ENCODE measurements around the gene PLA2G4A.
A peak's percentile ranks its signal among the peaks of the same experiment; 100 is the strongest.

Gene PLA2G4A

DNA sequence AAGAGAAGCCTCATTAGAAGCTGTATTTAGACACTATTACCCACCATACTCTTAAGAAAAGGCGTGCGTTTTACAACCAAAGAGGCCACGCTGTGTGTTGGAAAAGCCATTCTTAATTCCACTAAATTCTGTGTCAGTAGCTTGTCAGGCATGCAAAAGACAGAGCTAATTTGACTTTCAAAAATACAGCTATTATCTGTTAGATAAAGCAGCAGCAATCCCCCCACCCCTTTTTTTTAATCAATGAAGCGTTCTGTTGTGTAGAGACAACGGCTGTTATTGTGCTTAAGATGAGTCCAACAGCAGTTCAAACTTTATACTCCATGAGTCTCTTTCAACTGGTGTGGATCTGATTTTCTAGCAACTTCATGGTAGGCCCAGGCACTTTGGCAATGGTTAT is 43.5 kb downstream of the PLA2G4A start:
- TF ChIP-seq POLR2A (IDR thresholded peaks at IDR 0.05; ENCODE audit: low read depth, low read length), result no peak
- no peak for DNase-seq (ENCODE audit: insufficient read length, low spot score)
- no peak for FAIRE-seq

GRCh38 chr1:186873687-186874086 is 44.9 kb downstream of the PLA2G4A start:
- no peak for TF ChIP-seq POLR2A (IDR thresholded peaks at IDR 0.05; ENCODE audit: low read depth, low read length)
- DNase-seq (ENCODE audit: insufficient read length, low spot score) (no peak), FAIRE-seq (no peak)

DNA sequence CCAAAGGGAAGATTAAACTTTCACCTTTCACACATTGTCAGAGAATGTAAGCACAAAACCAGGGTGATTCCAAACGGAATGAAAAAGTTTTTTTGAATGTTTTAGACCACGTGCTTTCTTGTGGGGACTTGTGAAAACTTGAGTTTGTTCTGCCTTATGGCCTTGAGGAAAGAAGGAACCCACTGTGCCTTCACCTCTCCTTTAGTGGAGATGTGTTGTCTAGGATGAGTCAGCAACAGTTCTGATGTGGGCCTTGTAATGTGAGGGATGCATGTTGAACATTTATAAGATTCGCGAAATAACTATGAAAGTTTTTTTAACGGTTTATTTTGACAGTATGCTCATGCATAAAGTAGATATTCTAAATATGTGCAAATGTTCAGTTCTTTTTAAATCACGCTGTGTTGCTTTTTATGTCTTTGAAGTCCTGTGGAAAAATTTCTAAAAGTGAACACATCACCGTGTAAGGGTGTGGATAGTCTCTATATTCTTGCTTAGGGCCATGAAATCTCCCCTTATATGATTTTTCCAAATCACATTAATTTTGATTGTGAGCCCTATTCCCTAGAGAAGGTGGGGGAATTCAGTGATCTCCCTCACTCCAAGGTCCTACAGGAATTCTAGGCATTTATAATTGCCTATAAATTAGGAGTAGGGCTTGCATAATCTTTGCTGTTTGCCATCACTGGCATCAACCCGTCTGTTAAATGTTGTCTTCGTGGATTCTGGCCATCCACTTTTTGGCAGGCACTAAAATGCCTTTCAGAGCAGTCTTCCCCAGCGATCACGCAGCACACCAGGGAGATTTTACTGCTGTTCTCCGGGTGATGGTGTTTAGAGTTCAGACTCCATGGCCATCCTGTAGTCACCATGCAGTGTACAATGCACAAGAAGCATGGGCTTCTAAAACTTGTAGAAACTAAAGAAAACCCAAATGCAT is 47.4 kb downstream of the PLA2G4A start:
- DNase-seq (ENCODE audit: insufficient read length, low spot score), result no peak
- no peak for TF ChIP-seq POLR2A (IDR thresholded peaks at IDR 0.05; ENCODE audit: low read depth, low read length)
- peak; percentile 11 for FAIRE-seq

DNA sequence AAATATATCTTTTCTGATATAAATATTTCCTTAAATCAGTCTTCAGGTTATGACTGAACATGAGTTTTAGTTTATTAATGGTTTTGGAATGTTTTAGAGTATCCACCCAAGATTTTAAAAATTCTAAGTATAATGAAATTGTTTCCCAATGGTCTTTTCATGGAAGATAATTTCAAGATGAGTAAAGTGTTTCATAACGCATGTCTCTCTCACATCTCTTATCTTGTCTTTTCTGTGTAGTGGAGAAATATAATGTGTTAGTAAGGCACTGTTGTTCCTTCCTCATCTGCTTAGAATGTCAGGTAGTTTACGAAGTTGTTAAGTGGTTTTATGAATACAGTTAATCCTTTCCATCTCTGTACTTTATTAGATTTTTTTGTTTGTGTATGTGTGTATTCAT is 49.6 kb downstream of the PLA2G4A start:
- FAIRE-seq, result no peak
- TF ChIP-seq POLR2A (IDR thresholded peaks at IDR 0.05; ENCODE audit: low read depth, low read length), result no peak
- DNase-seq (ENCODE audit: insufficient read length, low spot score), result no peak

DNA sequence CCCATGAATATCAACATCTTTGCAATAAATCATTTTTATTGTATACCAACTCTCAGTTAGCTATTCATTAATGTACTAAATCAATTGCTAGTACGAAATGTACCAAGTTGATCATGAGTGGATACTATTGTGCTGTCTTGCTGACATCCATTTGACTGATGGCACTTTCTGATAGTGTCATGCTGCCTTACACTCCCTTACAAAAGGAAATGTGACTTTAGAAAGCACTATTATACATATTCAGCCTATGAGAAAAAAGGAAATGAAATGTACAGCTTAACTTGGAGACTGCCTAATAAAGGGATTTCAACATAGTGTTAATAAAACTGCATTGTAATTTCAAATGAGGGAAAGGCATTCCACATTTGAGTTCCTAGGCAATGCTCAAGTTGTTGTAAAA is 52.2 kb downstream of the PLA2G4A start:
- no peak for TF ChIP-seq POLR2A (IDR thresholded peaks at IDR 0.05; ENCODE audit: low read depth, low read length)
- DNase-seq (ENCODE audit: insufficient read length, low spot score), result no peak
- no peak for FAIRE-seq

GRCh38 chr1:186882372-186883134 is 53.8 kb downstream of the PLA2G4A start:
- no peak for TF ChIP-seq POLR2A (IDR thresholded peaks at IDR 0.05; ENCODE audit: low read depth, low read length)
- DNase-seq (ENCODE audit: insufficient read length, low spot score) (no peak), FAIRE-seq (no peak)

- DNase-seq (ENCODE audit: insufficient read length, low spot score) (no peak), FAIRE-seq (no peak)
- TF ChIP-seq POLR2A (IDR thresholded peaks at IDR 0.05; ENCODE audit: low read depth, low read length), result no peak
Observed at GRCh38 chr1:186884251-186884650, 55.5 kb downstream of the PLA2G4A start.

- DNase-seq (ENCODE audit: insufficient read length, low spot score) (no peak), FAIRE-seq (no peak)
- TF ChIP-seq POLR2A (IDR thresholded peaks at IDR 0.05; ENCODE audit: low read depth, low read length), result no peak
Observed at GRCh38 chr1:186887203-186887602, 58.5 kb downstream of the PLA2G4A start.

DNA sequence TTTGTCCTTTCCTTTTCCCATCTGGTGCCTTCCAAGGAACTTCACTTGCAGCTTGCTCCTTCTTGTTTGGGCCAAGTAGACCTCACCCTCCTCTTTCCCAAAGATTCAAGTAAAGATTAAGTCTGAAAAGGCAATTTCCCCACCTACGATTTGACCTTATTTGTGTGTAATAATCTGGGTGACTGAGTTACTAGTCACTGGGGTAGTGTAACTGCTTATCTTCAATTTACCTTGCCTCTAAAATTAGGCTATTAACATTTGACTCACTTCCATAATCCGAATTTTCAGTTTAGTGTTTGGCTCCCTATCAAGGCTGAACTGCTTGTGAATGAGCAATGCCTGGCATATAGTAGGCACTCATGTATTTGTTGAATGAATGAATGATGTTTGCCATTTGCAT is 59.6 kb downstream of the PLA2G4A start:
- DNase-seq (ENCODE audit: insufficient read length, low spot score), result no peak
- no peak for FAIRE-seq
- TF ChIP-seq POLR2A (IDR thresholded peaks at IDR 0.05; ENCODE audit: low read depth, low read length), result no peak

- no peak for TF ChIP-seq POLR2A (IDR thresholded peaks at IDR 0.05; ENCODE audit: low read depth, low read length)
- DNase-seq (ENCODE audit: insufficient read length, low spot score), result no peak
- no peak for FAIRE-seq
Observed at GRCh38 chr1:186892936-186893335, 64.2 kb downstream of the PLA2G4A start.

DNA sequence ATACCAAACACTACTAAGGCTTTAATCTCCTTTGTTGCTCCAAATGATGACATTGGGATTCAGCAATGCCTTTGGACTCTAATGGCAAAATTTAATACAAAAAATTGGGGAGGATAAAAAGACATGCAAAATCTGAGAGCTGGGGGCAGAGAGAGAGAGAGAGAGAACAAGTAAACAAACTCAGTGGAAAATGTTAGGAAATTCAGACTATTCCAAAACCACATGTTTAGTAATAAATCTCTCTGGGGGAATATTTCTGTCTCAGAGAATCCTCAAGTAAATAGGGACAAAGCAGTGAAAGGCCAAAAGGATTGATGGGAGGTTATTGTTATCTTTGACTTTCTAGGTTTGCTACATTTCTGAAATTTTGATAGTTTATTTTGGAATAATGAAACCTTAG is 65.7 kb downstream of the PLA2G4A start:
- no peak for TF ChIP-seq POLR2A (IDR thresholded peaks at IDR 0.05; ENCODE audit: low read depth, low read length)
- FAIRE-seq, result no peak
- DNase-seq (ENCODE audit: insufficient read length, low spot score), result no peak

GRCh38 chr1:186896211-186896610 is 67.5 kb downstream of the PLA2G4A start:
- no peak for TF ChIP-seq POLR2A (IDR thresholded peaks at IDR 0.05; ENCODE audit: low read depth, low read length)
- DNase-seq (ENCODE audit: insufficient read length, low spot score) (no peak), FAIRE-seq (no peak)

DNA sequence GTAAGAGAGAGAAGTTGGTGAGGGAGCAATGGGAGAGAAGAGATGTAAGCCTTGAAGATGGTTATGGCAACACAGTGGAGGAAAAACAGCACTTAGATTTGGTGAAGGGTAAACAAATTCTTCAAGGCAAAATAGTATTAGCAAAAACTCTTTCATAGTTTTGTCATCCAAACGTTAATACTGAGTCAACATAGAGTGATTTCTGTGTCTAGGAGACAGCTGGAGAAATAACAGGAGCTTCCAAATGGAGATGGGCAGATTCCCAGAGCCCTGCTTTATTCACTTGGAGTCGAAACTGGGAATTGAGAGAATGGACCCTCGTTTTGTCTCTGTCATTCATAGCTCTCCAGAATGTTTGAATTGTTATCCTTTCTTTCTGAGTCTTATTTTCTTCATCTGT is 68.3 kb downstream of the PLA2G4A start:
- FAIRE-seq, result no peak
- no peak for DNase-seq (ENCODE audit: insufficient read length, low spot score)
- TF ChIP-seq POLR2A (IDR thresholded peaks at IDR 0.05; ENCODE audit: low read depth, low read length), result no peak

DNA sequence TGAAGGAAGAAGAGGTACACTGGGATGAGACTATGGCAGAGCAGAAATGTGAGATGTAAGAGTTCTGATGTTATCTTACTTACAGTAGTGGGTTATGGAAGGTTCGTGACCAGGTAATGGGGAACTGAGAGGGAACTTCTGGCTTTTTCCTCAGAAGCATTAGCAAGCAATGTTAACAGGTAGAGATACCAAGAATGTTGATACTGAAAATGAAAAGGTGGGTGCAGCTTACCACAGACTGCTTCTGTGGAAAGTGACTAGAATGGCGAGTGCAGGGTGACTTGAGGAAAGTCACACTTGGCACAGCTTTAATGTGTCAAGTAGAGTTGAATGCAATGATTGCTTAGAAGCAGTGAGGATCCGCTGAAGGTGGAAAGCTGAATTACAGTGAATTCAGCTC is 70.8 kb downstream of the PLA2G4A start:
- no peak for FAIRE-seq
- no peak for DNase-seq (ENCODE audit: insufficient read length, low spot score)

GRCh38 chr1:186899977-186900376 is 71.2 kb downstream of the PLA2G4A start:
- no peak for TF ChIP-seq POLR2A (IDR thresholded peaks at IDR 0.05; ENCODE audit: low read depth, low read length)
- DNase-seq (ENCODE audit: insufficient read length, low spot score), result no peak
- FAIRE-seq, result no peak

More for the DNA sequence above, 70.8 kb downstream of the PLA2G4A start:
- TF ChIP-seq POLR2A (IDR thresholded peaks at IDR 0.05; ENCODE audit: low read depth, low read length), result no peak

Data from H54 (cell line).